Adrenal gland (tissue), 12 donors: ENCODE data around the gene NRIP2. TPM values are rescaled to one million over a fixed set of nuclear protein-coding genes. Genes with fewer than 3 reads are reported as not detected.

Source experiments
- DNase-seq, 7 donors: peaks; one replicate each; pipeline ENCODE4 v3.0.0-alpha.2; 2019 to 2020
- H3K27ac ChIP-seq, 5 donors: fragments of 200-600 bp; sonication (generic) in 4 of 5; 1 replicate in 3 of 5; 2 replicates in 2 of 5; pipeline versions ENCODE4 v1.5.1 to v1.8.0; 2016 to 2020; ENCODE audit warnings: mild to moderate bottlenecking in 1 of 5
- H3K27me3 ChIP-seq: fragments of 200-600 bp; 2 replicates; pipeline ENCODE4 v1.8.0; 2021
- H3K36me3 ChIP-seq, 2 donors: fragments of 200-600 bp; replicated peaks in 1 of 2; 1 replicate in 1 of 2; 2 replicates in 1 of 2; pipeline versions ENCODE4 v1.5.1 to v1.8.0; 2018 to 2022
- H3K4me1 ChIP-seq, 2 donors: fragments of 200-600 bp; replicated peaks in 1 of 2; 1 replicate in 1 of 2; 2 replicates in 1 of 2; pipeline versions ENCODE4 v1.5.1 to v1.8.0; 2018 to 2021
- H3K4me3 ChIP-seq, 4 donors: fragments of 200-600 bp; sonication (generic) in 3 of 4; one replicate each; pipeline ENCODE4 v1.5.1; 2016 to 2018
- H3K9me3 ChIP-seq, 3 donors: fragments of 200-600 bp; sonication (generic) in 1 of 3; replicated peaks in 1 of 3; 1 replicate in 2 of 3; 2 replicates in 1 of 3; pipeline versions ENCODE4 v1.5.1 to v1.8.0; 2016 to 2021
- CTCF ChIP-seq, 6 experiments: fragments of 450-650 bp in 4 of 6; fragments of 200-600 bp in 2 of 6; sonication (generic) in 1 of 6; IDR thresholded peaks; 1 replicate in 5 of 6; 2 replicates in 1 of 6; pipeline versions ENCODE4 v1.5.1 to v1.8.0; 2016 to 2021; ENCODE audit warnings: antibody characterized with exemption in 6 of 6, mild to moderate bottlenecking in 2 of 6, moderate library complexity in 1 of 6
- POLR2A ChIP-seq, 2 donors: fragments of 450-650 bp; IDR thresholded peaks; one replicate each; pipeline ENCODE4 v1.6.1; 2017; ENCODE audit warnings: antibody characterized with exemption in 2 of 2, mild to moderate bottlenecking in 2 of 2, moderate library complexity in 1 of 2
- WGBS, 4 donors: extraction: QIAGEN DNeasy Blood & Tissue Kit in 2 of 4; methylation state at CpG; one replicate each; pipeline versions ENCODE4 v1.1.5 to v1.1.7; 2013 to 2017; 5-methylcytosine and 5-hydroxymethylcytosine counted together
- intact Hi-C, 2 donors: fragments of 100-400 bp; cut with DNase I; formaldehyde crosslinking; loops; one replicate each; pipeline versions ENCODE4 v1.14.1 to v1.15.0; 2022 to 2023
- polyA plus RNA-seq, 3 donors: library from polyadenylated mRNA; stranded (reverse); fragments of 200-250 nt in 2 of 3; fragments of 350-450 nt in 1 of 3; fragmentation: Illumina TruSeq in 1 of 3; extraction: RNeasy Lipid Tissue Mini Kit (QIAGEN cat#74804) in 1 of 3; gene quantifications; one replicate each; pipeline ENCODE4 v1.2.3, GENCODE V29; 2013 to 2014
- total RNA-seq, 9 donors: library from RNA; depleted of rRNA in 4 of 9; stranded (reverse); fragments of >200 nt in 4 of 9; fragments of 120-200 nt in 1 of 9; fragmentation: NEBNext Ultra II Directional in 1 of 9; extraction: Animal tissue kit (Norgen Biotek cat#: 25700) in 1 of 9; gene quantifications; one replicate each; pipeline versions ENCODE4 v1.1.0 to v1.2.4, GENCODE V29; 2013 to 2023
- donor health status: healthy with polysubstance abuse.
- donor health status: Bipolar disorder and iron deficiency.
- donor health status: DM: yes; HTN: yes; CAD: no.
- donor health status: DM: no; HTN: no; CAD: no.
- donor health status: DM: no; HTN: no; CAD: no.
- donor health status: DM: yes; HTN: yes; CAD: no.

The NRIP2 gene
- total and polyA plus RNA-seq, 12 donors = 0.87 to 9.1 (median 2.5) TPM

- Histone ChIP-seq H3K4me1 (peaks cover 7 to 11% of the 10 kb centered on the region in 2 donors), H3K36me3 (no peaks in the 10 kb centered on the region)
- WGBS, 4 donors = 70 to 77% (median 76%) methylated on average over 4 of the region's 4 CpGs
These were observed 1.0 kb upstream of the NRIP2 start for GRCh38 chr12:2835691-2836403.

GRCh38 chr12:2833810-2834209 lies 1.0 kb downstream of the NRIP2 start:
- peak overlapping the region in 2 of 5 donors; percentile 38 to 57 for H3K27ac ChIP-seq
- TF ChIP-seq POLR2A (IDR thresholded peaks at IDR 0.05) (no peak), CTCF (IDR thresholded peaks at IDR 0.05) (no peak)
- intact Hi-C loops = no loop called here
- peak overlapping the region in 1 of 4 donors; percentile 25 for H3K4me3 ChIP-seq
- no peaks in the 10 kb centered on the region for H3K27me3 ChIP-seq
- peaks cover 7 to 11% of the 10 kb centered on the region in 2 donors for H3K4me1 ChIP-seq
- H3K36me3 ChIP-seq = peaks cover 0 to 10% of the 10 kb centered on the region in 2 donors
- WGBS, 4 donors = 69 to 91% (median 78%) methylated on average over 8 to 9 of the region's 9 CpGs
- no peaks in the 10 kb centered on the region for H3K9me3 ChIP-seq
- peak in 1 of 7 donors; percentile 25 for DNase-seq

More at GRCh38 chr12:2835691-2836403, 1.0 kb upstream of the NRIP2 start:
- Histone ChIP-seq H3K27ac (no peak overlapping the region), H3K9me3 (no peaks in the 10 kb centered on the region), H3K4me3 (no peak overlapping the region), H3K27me3 (no peaks in the 10 kb centered on the region)
- intact Hi-C loops = no loop called here
- no peak for DNase-seq
- no peak for TF ChIP-seq POLR2A (IDR thresholded peaks at IDR 0.05)
- TF ChIP-seq CTCF (IDR thresholded peaks at IDR 0.05) = no peak

- no peak for DNase-seq
- no peaks in the 10 kb centered on the region for H3K9me3 ChIP-seq
- TF ChIP-seq CTCF (IDR thresholded peaks at IDR 0.05) = no peak
- no peak for TF ChIP-seq POLR2A (IDR thresholded peaks at IDR 0.05)
- H3K27me3 ChIP-seq = no peaks in the 10 kb centered on the region
- peaks cover 7 to 11% of the 10 kb centered on the region in 2 donors for H3K4me1 ChIP-seq
- H3K27ac ChIP-seq = peak overlapping the region in 2 of 5 donors; percentile 17 to 57
- 55 to 64% (median 60%) methylated on average over 5 of the region's 5 CpGs for WGBS, 4 donors
- H3K4me3 ChIP-seq = no peak overlapping the region
- peaks cover 0 to 15% of the 10 kb centered on the region in 2 donors for H3K36me3 ChIP-seq
- intact Hi-C loops = no loop called here
These were observed 1.5 kb downstream of the NRIP2 start for GRCh38 chr12:2833327-2833726.

GRCh38 chr12:2832550-2833127 lies 2.2 kb downstream of the NRIP2 start:
- 63 to 78% (median 66%) methylated on average over 5 to 6 of the region's 6 CpGs for WGBS, 4 donors
- Histone ChIP-seq H3K9me3 (no peaks in the 10 kb centered on the region), H3K4me3 (no peak overlapping the region), H3K4me1 (peaks cover 7 to 11% of the 10 kb centered on the region in 2 donors), H3K36me3 (peaks cover 0 to 22% of the 10 kb centered on the region in 2 donors), H3K27me3 (no peaks in the 10 kb centered on the region), H3K27ac (peak overlapping the region in 1 of 5 donors; percentile 57)
- no peak for TF ChIP-seq CTCF (IDR thresholded peaks at IDR 0.05)
- no peak for TF ChIP-seq POLR2A (IDR thresholded peaks at IDR 0.05)
- intact Hi-C loops = no loop called here
- no peak for DNase-seq
